Astrocyte of the spinal cord (primary cell): ENCODE data around the gene IGFBP6.

ENCODE experiments used
- DNase-seq: peaks from one replicate; pipeline ENCODE4 v3.0.0; 2011; ENCODE audit warnings: low read depth, low spot score
- H3K4me3 ChIP-seq: 2 replicates; pipeline ENCODE4 v1.5.1; 2011; ENCODE audit warnings: low read depth, mild to moderate bottlenecking, low read length, moderate library complexity
- CTCF ChIP-seq: IDR thresholded peaks from 2 replicates; pipeline ENCODE4 v1.5.1; 2012; ENCODE audit warnings: low read depth, mild to moderate bottlenecking, low read length, inconsistent platforms
- in situ Hi-C: cut with HindIII; loops from 2 replicates; pipeline ENCODE4 v1.10.0; 2017; ENCODE audit warnings: low sequenced_read_pairs

Gene IGFBP6

DNA sequence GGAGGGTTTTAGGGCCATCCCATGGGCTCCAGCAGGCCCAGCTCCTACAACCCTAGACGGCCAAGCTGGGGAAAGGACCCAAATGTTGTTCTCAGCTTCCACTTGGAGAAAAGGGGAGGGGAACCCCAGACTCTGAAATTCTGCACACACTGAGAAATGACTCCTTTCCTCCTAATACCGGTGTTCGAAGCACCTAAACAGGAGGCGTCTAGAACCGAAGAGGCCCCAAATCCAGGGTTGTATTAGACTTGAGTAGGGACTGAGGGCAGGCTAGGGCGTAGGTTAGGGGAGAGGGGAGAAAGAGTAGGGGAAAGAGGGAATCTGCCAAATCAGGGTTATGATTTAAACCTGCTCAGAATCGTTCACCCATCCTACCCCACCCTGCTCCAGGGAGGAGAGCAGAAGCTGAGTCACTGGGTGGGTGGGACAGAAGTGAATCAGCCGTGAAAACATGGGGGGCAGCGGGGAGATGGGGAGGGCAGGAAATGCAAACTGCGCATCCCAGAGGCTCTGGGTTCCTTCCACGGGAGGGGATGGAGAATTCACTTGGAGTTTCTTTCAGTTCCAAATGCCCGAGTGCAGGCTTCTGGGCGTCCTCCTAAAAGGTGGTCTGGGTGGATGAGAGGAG lies 1.0 kb downstream of the IGFBP6 start:
- in situ Hi-C loops: no loop called here
- H3K4me3 ChIP-seq: peak overlapping the region; percentile 59
- no peak for TF ChIP-seq CTCF
- peak; percentile 82 for DNase-seq

- peak; percentile 95 for DNase-seq
- in situ Hi-C loops: no loop called here
- TF ChIP-seq CTCF: peak; percentile 98
- peak overlapping the region; percentile 59 for H3K4me3 ChIP-seq
These were observed 1.8 kb downstream of the IGFBP6 start for GRCh38 chr12:53099071-53099882.

DNA sequence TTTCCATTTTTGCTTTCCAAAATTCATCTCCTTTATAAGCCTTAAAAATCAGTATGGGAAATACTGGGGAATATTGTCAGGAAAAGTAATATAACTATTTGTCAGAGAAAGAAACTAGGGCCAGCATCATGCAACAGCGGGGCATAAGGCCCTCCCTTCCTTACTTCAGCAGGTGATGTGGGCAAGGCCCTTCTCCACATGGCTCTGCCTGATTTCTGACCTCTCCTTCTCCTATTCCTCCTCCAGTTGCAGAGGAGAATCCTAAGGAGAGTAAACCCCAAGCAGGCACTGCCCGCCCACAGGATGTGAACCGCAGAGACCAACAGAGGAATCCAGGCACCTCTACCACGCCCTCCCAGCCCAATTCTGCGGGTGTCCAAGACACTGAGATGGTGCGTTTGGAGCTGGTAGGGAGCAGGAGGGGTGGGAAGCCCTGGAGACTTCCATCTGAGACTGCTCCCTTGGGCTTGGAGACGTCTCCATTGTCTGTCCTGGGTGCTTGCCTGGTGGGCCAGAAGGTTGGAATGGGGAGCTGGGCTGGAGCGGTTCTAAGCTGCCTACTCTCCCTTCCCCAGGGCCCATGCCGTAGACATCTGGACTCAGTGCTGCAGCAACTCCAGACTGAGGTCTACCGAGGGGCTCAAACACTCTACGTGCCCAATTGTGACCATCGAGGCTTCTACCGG lies 3.1 kb downstream of the IGFBP6 start:
- TF ChIP-seq CTCF: no peak
- in situ Hi-C loops: no loop called here
- DNase-seq: no peak
- no peak overlapping the region for H3K4me3 ChIP-seq

GRCh38 chr12:53101266-53101665 lies 3.8 kb downstream of the IGFBP6 start:
- no peak for DNase-seq
- TF ChIP-seq CTCF: no peak
- in situ Hi-C loops: no loop called here
- H3K4me3 ChIP-seq: no peak overlapping the region

- no peak for DNase-seq
- TF ChIP-seq CTCF: no peak
- H3K4me3 ChIP-seq: no peak overlapping the region
- in situ Hi-C loops: no loop called here
These were observed 4.7 kb downstream of the IGFBP6 start for GRCh38 chr12:53101931-53102781.
